NOMO-1 (cell line): ENCODE measurements around the gene MAMDC4.

Experiments
- DNase-seq, 2 experiments: peaks; one replicate each; lab custom pipeline; 2025; ENCODE audit not compliant: unreplicated experiment in 2 of 2; lab: John Stamatoyannopoulos, UW

The MAMDC4 gene

DNA sequence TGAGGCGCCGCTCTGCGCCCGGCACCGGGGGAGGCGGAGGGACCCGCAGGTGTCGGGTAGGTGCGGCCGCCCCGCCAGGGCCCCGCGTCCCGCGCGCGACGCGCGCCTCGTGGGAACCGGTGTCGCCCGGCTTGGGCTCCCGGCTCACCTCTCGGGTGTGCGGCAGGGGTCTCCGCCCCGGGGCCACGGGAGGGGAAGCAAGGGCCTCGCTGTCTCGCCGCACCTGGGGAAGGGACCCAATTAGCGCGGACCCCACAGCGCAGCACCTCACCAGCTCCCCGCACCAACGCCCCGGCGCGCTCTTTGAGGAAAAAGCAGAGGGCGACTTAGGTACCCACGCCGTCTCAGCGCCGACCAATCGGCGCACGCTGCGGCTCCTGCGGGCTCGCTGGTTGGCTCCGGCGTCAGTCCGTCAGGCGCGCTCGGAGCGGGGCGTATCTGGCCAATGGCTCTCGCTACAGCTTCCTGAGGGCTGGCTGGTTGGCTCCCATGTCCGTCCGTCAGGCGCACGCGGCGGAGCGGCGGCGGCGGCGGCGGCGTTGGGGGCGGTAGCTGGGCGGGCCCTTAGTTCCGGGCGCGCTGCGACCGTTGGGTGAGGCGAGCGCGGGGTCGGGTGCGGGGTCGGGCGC, 33.9 kb downstream of the MAMDC4 start, which contains the start of gene TRAF2:
TRAF2 (plus strand) TSS at position 567 of the 629 bp plus-strand sequence. CDS start 12,225 bp downstream, outside the sequence.
- peak; percentile 99 to 100 for DNase-seq

DNA sequence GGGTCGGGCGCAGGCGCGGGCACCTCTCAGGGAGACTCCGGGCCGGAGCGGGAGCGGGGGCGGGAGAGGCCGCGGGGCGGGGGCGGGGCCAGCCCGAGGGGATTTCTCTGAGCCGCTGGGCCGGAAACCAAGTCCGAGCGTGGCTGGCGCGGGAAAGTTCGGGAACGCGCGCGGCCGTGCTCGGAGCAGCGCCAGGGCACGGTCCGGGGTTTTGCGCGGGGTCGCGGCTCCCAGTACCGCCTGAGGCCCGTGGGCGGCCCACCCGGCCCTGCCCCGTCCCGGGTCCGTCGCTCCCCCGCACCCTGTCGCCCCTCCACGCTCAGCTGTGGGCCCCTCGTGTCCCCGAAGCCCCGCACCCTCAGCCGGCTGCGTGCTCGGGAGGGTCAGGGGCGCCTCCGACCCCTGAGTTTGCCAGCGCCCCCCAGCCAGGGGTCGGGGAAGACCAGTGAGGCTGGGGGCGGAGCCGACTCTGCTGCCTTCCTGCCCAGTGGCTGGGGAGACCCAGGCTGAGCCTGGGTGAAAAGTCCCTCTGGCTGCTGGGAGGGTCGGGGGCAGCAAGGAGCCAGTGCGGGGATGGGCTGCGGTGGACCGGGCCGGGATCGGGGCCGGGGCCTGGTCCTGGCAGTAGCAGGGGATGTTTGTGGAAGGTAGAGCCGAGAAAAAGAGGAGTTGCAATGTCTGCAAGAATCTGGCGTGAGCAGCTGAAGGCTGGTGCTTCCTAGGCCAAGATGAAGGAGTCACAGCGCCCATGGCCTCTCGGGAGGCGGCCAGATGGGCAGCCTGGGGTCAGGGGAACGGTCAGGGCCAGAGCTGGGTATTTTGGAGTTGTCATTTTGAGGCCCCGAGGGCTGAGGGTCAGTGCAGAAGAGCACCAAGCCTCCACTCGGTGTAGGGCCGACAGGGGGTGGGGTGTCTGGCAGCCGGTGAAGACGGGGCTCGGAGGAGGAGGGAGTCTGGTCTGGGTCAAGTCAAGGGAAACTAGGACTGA, 34.8 kb downstream of the MAMDC4 start:
- DNase-seq: peak in 1 of 2 experiments; percentile 52

DNA sequence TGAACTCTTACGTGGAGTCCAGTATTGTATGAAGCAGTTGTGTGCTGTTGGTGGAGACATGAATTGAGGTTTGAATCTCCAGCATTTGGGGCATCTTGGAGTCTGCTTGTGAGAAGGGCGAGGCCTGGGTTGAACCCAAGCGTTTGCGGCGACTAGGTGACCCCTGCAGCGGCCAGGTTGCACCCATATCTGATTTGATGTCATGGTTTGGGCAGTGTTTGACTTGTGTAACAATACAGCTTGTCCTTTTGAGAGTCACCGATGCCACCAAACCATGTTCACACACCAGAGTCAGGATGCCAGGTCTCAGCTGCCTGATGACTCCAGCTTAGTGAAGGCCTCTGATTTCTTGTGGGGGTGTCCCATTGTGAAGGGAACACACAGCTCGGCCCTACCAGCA, 36.3 kb downstream of the MAMDC4 start:
- DNase-seq: no peak

DNA sequence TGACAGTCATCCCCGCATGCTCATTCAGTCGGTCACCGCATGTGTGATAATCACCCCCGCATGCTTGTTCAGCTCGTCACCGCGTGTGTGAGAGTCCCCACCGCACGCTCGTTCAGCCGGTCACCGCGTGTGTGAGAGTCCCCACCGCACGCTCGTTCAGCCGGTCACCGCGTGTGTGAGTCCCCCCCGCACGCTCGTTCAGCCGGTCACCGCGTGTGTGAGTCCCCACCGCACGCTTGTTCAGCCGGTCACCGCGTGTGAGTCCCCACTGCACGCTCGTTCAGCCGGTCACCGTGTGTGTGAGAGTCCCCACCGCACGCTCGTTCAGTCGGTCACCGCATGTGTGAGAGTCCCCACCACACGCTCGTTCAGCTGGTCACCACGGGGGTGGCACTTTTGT, 37.7 kb downstream of the MAMDC4 start:
- DNase-seq: no peak

DNA sequence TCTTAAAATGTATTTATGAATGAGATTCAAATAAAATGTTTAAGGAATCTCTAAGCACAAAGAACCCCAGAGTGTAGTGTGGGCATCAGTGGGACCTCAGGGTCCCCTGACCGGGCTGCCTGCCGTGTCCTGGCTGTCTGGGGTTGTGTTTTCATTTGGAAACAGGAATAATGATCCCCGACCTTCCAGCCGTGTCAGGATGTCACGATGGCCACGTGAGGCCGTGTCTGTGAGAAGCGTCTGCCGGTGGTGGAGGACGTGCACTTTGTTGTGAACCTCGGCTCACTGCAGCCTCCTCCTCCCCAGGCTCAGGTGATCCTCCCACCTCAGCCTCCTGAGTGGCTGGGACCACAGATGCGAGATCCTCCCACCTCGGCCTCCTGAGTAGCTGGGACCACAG, 38.5 kb downstream of the MAMDC4 start:
- DNase-seq: no peak

- DNase-seq: no peak
These were observed 43.9 kb downstream of the MAMDC4 start for GRCh38 chr9:136896027-136896426.

DNA sequence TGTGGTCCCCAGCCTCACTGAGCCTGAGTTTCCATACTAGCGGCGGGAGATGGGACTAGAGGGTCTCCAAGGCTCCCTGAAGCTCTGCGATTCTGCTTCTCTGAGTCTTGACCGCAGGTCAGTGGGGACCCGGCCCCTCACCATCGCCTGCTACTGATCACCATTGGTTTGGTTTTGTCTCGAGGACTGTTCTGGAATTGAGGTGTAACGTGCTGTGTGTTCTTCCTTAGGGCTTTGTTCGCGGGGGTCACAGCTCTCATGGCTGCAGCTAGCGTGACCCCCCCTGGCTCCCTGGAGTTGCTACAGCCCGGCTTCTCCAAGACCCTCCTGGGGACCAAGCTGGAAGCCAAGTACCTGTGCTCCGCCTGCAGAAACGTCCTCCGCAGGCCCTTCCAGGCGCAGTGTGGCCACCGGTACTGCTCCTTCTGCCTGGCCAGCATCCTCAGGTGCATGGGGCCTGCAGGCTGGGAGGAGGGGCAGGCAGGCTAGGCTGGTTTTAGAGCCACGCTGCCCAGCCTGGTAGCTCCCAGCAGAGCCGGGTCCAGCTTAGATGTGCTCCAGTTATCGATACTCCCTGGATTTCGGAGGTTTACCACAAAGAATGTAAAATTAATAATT, 46.4 kb downstream of the MAMDC4 start:
- DNase-seq: no peak

DNA sequence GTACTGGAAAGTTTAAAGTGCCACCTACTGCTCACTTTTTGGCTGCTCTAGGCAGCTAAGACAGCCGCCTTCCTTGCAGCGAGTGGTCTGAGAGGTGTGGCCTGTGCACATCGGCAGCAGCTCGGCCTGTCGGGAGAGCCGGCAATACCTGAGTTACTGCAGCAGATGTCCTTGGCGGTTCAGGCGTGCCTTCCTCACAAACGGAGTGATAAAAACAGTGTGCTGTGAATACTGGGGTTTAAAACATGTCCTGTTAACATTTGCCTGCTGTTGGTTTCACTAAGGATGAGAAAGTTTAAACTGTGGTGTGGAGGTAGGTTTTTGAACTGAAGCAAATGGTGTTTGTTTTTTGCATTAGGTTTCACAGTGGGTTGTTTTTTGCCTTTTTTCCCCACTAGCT, 47.0 kb downstream of the MAMDC4 start:
- DNase-seq: no peak

- no peak for DNase-seq
These were observed 48.4 kb downstream of the MAMDC4 start for GRCh38 chr9:136900556-136900955.

DNA sequence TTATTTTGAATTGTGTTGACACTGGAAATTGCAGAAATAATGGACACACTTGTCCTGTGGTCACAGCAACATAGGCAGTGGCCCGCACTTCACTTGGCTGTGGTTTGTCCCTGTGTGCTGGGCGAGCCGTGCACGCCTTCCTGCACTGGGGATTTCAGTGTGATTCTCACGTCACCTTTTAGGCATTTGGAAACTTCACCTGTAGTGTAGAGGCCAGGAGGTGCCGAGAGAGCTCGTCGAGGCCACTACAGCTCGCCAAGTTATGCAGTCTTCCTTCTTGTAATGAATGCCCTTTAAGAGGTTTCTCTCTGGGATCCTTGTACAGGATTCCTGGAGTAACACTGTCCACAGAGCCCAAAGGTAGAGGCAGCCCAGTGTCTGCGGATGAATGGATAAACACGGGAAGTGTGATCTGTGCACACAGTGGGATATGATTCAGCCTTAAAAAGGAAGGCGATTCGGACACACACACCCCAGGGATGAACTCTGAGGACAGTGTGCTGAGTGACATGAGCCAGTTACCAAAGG, 48.9 kb downstream of the MAMDC4 start:
- DNase-seq: no peak

- no peak for DNase-seq
These were observed 49.5 kb downstream of the MAMDC4 start for GRCh38 chr9:136901516-136902258.

- no peak for DNase-seq
These were observed 50.2 kb downstream of the MAMDC4 start for GRCh38 chr9:136902259-136902821.

- no peak for DNase-seq
These were observed 51.0 kb downstream of the MAMDC4 start for GRCh38 chr9:136903041-136903554.

DNA sequence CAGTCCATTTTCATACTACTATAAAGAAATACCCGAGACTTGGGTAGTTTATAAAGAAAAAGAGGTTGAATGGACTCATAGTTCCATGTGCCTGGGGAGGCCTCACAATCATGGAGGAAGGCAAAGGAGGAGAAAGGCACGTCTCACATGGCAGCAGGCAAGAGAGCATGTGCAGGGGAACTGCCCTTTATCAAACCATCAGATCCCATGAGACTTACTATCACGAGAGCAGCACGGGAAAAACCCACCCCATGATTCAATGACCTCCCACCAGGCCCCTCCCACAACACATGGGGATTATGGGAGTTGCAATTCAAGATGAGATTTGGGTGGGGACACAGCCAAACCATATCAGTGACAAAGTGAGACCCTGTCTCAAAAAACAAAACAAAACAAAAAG, 54.1 kb downstream of the MAMDC4 start:
- DNase-seq: no peak

DNA sequence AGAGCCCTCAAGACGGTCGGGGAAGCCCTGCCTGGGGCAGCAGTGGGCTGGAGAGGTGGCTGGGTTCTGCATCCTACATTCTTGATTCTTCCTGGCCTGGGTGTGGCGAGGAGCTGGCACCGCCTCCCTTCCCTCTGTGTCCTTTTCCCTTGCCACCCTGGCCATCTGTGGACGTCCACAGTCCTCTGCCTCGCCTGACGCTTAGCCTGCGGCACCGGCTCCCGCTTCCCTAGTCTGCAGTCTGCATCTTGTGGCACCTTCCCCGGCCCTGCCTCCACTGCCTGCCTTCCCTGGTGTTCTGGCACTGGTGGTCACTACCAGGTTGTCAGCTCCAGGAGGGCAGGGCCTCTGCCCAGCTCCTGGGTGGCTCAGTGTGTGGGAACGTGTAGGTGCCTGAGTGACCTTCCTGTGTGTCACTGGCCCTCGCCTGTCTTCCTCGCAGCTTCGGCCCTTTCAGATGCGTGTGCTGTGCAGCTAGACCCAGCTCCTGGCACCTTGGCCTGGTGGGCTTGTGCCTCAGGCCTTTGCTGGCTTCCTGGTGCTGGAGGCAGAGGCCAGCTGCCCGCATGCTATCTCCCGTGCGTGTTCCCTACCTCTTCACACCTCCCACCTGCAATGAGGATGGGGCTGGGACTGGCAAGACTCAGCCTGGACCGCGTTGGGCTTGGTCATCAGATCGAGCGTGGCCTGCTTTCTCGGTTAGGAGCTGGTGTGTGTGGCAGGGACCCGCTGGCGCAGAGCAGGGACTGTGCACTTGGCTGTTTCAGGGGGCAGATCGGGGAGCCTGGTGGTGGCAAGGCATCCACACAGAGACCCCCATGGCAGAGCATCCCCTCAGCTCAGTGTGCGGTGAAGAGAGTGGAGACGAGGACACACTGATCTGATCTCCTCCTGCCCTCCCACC, 55.1 kb downstream of the MAMDC4 start:
- no peak for DNase-seq
